ENCODE results near the gene UNK. TPM values are rescaled to one million over a fixed set of nuclear protein-coding genes. Genes with fewer than 3 reads are reported as not detected.
A peak's percentile ranks its signal among the peaks of the same experiment; 100 is the strongest.

Gene UNK
- total and polyA plus RNA-seq, 9 of the 15 experiments (the other 6 are each of a cell fraction or from before 2014, with no cell fraction given) = 12.8 to 38.6 (median 24.8) TPM

DNA sequence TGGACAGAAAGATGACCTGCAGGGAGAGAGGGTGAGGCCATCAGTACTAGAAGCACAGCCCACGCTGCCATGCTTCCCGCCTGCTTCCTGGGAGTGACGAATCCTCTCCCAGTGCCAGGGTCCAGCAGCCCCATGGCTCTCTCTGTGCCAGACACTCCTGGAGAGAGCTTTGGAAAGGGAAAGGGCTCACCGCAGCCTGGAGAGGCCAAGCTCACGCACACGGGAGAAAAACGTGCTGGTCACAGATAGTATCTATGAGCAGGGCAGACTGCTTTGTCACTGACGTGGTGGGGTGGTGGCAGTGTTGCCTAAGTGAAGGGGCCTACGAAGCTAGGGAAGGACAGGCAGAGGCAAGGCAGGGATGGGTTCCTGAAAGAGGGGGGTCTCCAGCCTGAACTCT is 65.1 kb downstream of the UNK start (continued):
- TF ChIP-seq, protein P1, sequence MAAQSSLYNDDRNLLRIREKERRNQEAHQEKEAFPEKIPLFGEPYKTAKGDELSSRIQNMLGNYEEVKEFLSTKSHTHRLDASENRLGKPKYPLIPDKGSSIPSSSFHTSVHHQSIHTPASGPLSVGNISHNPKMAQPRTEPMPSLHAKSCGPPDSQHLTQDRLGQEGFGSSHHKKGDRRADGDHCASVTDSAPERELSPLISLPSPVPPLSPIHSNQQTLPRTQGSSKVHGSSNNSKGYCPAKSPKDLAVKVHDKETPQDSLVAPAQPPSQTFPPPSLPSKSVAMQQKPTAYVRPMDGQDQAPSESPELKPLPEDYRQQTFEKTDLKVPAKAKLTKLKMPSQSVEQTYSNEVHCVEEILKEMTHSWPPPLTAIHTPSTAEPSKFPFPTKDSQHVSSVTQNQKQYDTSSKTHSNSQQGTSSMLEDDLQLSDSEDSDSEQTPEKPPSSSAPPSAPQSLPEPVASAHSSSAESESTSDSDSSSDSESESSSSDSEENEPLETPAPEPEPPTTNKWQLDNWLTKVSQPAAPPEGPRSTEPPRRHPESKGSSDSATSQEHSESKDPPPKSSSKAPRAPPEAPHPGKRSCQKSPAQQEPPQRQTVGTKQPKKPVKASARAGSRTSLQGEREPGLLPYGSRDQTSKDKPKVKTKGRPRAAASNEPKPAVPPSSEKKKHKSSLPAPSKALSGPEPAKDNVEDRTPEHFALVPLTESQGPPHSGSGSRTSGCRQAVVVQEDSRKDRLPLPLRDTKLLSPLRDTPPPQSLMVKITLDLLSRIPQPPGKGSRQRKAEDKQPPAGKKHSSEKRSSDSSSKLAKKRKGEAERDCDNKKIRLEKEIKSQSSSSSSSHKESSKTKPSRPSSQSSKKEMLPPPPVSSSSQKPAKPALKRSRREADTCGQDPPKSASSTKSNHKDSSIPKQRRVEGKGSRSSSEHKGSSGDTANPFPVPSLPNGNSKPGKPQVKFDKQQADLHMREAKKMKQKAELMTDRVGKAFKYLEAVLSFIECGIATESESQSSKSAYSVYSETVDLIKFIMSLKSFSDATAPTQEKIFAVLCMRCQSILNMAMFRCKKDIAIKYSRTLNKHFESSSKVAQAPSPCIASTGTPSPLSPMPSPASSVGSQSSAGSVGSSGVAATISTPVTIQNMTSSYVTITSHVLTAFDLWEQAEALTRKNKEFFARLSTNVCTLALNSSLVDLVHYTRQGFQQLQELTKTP (IDR thresholded peaks at IDR 0.05; ENCODE audit: low read depth in 1 of 2, partially characterized antibody in 2 of 2) = no peak
- TF ChIP-seq MAX (CRISPR knock-in tag; IDR thresholded peaks at IDR 0.05) = peak; percentile 55; the same call in 1 of the 2 replicates
- TF ChIP-seq SUPT5H (IDR thresholded peaks at IDR 0.05) = 0 out of 2 replicates have a peak, but pooled peaks have one; percentile 39
- peak; percentile 59 for TF ChIP-seq EP400 (IDR thresholded peaks at IDR 0.05)
- TF ChIP-seq IRF2 (CRISPR knock-in tag; IDR thresholded peaks at IDR 0.05) = no peak
- no peak for TF ChIP-seq DDX20 (tag; IDR thresholded peaks at IDR 0.05; ENCODE audit: low read depth)
- TF ChIP-seq GABPB1 (CRISPR knock-in tag; IDR thresholded peaks at IDR 0.05) = no peak
- peak; percentile 24; the same call in 1 of the 2 replicates for TF ChIP-seq L3MBTL2 (IDR thresholded peaks at IDR 0.05)
- TF ChIP-seq DNMT1 (IDR thresholded peaks at IDR 0.05) = no peak
- no peak for TF ChIP-seq E2F1 (CRISPR knock-in tag; IDR thresholded peaks at IDR 0.05)
- peak; percentile 60; the same call in 1 of the 2 replicates for TF ChIP-seq LEF1 (IDR thresholded peaks at IDR 0.05)
- TF ChIP-seq GATAD2A (IDR thresholded peaks at IDR 0.05) = peak; percentile 46; the same call in 1 of the 2 replicates
- TF ChIP-seq TFAP4 (CRISPR knock-in tag; IDR thresholded peaks at IDR 0.05; ENCODE audit: borderline replicate concordance) = peak; percentile 14; the same call in 1 of the 2 replicates
- TF ChIP-seq ATF1 (CRISPR knock-in tag; IDR thresholded peaks at IDR 0.05) = no peak
- peak; percentile 53 for TF ChIP-seq ATF1 (tag; IDR thresholded peaks at IDR 0.05)
- 0 out of 4 replicates have a peak, but pooled peaks have one; percentile 36 to 38 for TF ChIP-seq FOXK2 (conservative IDR thresholded peaks at IDR 0.05 in 1 of 2, IDR thresholded peaks at IDR 0.05 in 1 of 2; ENCODE audit: low read depth in 2 of 2)
- TF ChIP-seq, protein P2, sequence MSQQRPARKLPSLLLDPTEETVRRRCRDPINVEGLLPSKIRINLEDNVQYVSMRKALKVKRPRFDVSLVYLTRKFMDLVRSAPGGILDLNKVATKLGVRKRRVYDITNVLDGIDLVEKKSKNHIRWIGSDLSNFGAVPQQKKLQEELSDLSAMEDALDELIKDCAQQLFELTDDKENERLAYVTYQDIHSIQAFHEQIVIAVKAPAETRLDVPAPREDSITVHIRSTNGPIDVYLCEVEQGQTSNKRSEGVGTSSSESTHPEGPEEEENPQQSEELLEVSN (IDR thresholded peaks at IDR 0.05; ENCODE audit: borderline replicate concordance in 1 of 2, extremely low read depth in 1 of 2, insufficient read depth in 1 of 2, insufficient read length in 1 of 2, low read depth in 1 of 2, low read length in 1 of 2, poor library complexity in 1 of 2, severe bottlenecking in 1 of 2) = peak in 1 of 2 experiments; percentile 46
- peak; percentile 23; the same call in 1 of the 2 replicates for TF ChIP-seq GMEB1 (CRISPR knock-in tag; IDR thresholded peaks at IDR 0.05)
- peak; percentile 25 for TF ChIP-seq TAF9B (IDR thresholded peaks at IDR 0.05; ENCODE audit: partially characterized antibody)
- no peak for TF ChIP-seq MEF2D (tag; conservative IDR thresholded peaks at IDR 0.05; ENCODE audit: low read depth)
